H9 (cell line): ENCODE data around the gene PITPNM3. TPM values are rescaled to one million over a fixed set of nuclear protein-coding genes. Genes with fewer than 3 reads are reported as not detected.

Source experiments
- DNase-seq: peaks from one replicate; pipeline ENCODE4 v3.0.0-alpha.2; 2017
- H2AFZ ChIP-seq: one replicate; pipeline ENCODE4 v1.6.1; 2013; ENCODE audit warnings: mild to moderate bottlenecking, low read length, control low read depth, moderate library complexity
- H2AK5ac ChIP-seq: 2 replicates; pipeline ENCODE4 v1.6.1; 2013; ENCODE audit warnings: low read length, control low read depth, mixed read lengths; ENCODE audit not compliant: insufficient read length
- H2BK120ac ChIP-seq: one replicate; pipeline ENCODE4 v1.6.1; 2013; ENCODE audit warnings: low read depth, mild to moderate bottlenecking, low read length, control low read depth, inconsistent platforms; ENCODE audit not compliant: poor library complexity, severe bottlenecking
- H2BK12ac ChIP-seq: 2 replicates; pipeline ENCODE4 v1.6.1; 2013; ENCODE audit warnings: low read length, control low read depth, mixed read lengths, low read depth; ENCODE audit not compliant: insufficient read length
- H2BK15ac ChIP-seq: 2 replicates; pipeline ENCODE4 v1.6.1; 2013; ENCODE audit warnings: low read depth, low read length, control low read depth
- H2BK20ac ChIP-seq: one replicate; pipeline ENCODE4 v1.6.1; 2013; ENCODE audit warnings: low read depth, mild to moderate bottlenecking, low read length, control low read depth, inconsistent platforms; ENCODE audit not compliant: poor library complexity, severe bottlenecking
- H2BK5ac ChIP-seq: 2 replicates; pipeline ENCODE4 v1.6.1; 2013; ENCODE audit warnings: low read length, control low read depth, mixed read lengths; ENCODE audit not compliant: insufficient read length
- H3K14ac ChIP-seq: 2 replicates; pipeline ENCODE4 v1.6.1; 2013; ENCODE audit warnings: low read length, control low read depth; ENCODE audit not compliant: insufficient read depth
- H3K18ac ChIP-seq: 2 replicates; pipeline ENCODE4 v1.6.1; 2013; ENCODE audit warnings: low read depth, mild to moderate bottlenecking, mixed read lengths, low read length, control low read depth; ENCODE audit not compliant: insufficient read length
- H3K23ac ChIP-seq: 2 replicates; pipeline ENCODE4 v1.6.1; 2013; ENCODE audit warnings: low read length, control low read depth, mixed read lengths, low read depth; ENCODE audit not compliant: insufficient read length
- H3K23me2 ChIP-seq: 2 replicates; pipeline ENCODE4 v1.6.1; 2013; ENCODE audit warnings: low read depth, mild to moderate bottlenecking, mixed read lengths, low read length, control low read depth; ENCODE audit not compliant: insufficient read length, poor library complexity, severe bottlenecking
- H3K27ac ChIP-seq: 2 replicates; pipeline ENCODE4 v1.5.1; 2013; ENCODE audit warnings: low read length, control low read depth, mixed read lengths, low read depth; ENCODE audit not compliant: insufficient read length
- H3K27me3 ChIP-seq: 2 replicates; pipeline ENCODE4 v1.6.1; 2013; ENCODE audit warnings: low read length, control low read depth, inconsistent platforms; ENCODE audit not compliant: insufficient read depth
- H3K4ac ChIP-seq: 2 replicates; pipeline ENCODE4 v1.6.1; 2013; ENCODE audit warnings: low read depth, mild to moderate bottlenecking, control low read depth, inconsistent platforms, low read length, moderate library complexity
- H3K4me1 ChIP-seq: 2 replicates; pipeline ENCODE4 v1.6.1; 2013; ENCODE audit warnings: low read length, control low read depth, inconsistent platforms; ENCODE audit not compliant: insufficient read depth
- H3K4me2 ChIP-seq: 2 replicates; pipeline ENCODE4 v1.6.1; 2013; ENCODE audit warnings: low read length, control low read depth, mixed read lengths; ENCODE audit not compliant: insufficient read length, insufficient read depth
- H3K56ac ChIP-seq: 2 replicates; pipeline ENCODE4 v1.6.1; 2013; ENCODE audit warnings: low read depth, mild to moderate bottlenecking, mixed read lengths, low read length, control low read depth; ENCODE audit not compliant: insufficient read length
- H3K79me1 ChIP-seq: 2 replicates; pipeline ENCODE4 v1.6.1; 2013; ENCODE audit warnings: low read depth, mild to moderate bottlenecking, moderate library complexity, low read length, control low read depth, inconsistent platforms; ENCODE audit not compliant: insufficient read depth, poor library complexity, severe bottlenecking
- H3K79me2 ChIP-seq: 2 replicates; pipeline ENCODE4 v1.6.1; 2013; ENCODE audit warnings: low read length, control low read depth, inconsistent platforms; ENCODE audit not compliant: insufficient read depth
- H3K9ac ChIP-seq: 2 replicates; pipeline ENCODE4 v1.6.1; 2013; ENCODE audit warnings: low read length, control low read depth, mixed read lengths; ENCODE audit not compliant: insufficient read length; ENCODE audit errors: extremely low read depth
- H3K9me3 ChIP-seq: one replicate; pipeline ENCODE4 v1.6.1; 2013; ENCODE audit warnings: low read depth, low read length, inconsistent platforms; ENCODE audit not compliant: control insufficient read depth
- H3T11ph ChIP-seq: one replicate; pipeline ENCODE4 v1.6.1; 2013; ENCODE audit warnings: mild to moderate bottlenecking, low read length, control low read depth, inconsistent platforms
- H4K20me1 ChIP-seq: one replicate; pipeline ENCODE4 v1.6.1; 2013; ENCODE audit not compliant: control insufficient read depth, insufficient read length, insufficient read depth
- H4K5ac ChIP-seq: 2 replicates; pipeline ENCODE4 v1.6.1; 2013; ENCODE audit warnings: low read depth, mild to moderate bottlenecking, mixed read lengths, low read length, control low read depth; ENCODE audit not compliant: insufficient read length
- H4K8ac ChIP-seq: replicated peaks from 2 replicates; pipeline ENCODE4 v1.6.1; 2013; ENCODE audit warnings: low read length, control low read depth, mixed read lengths, low read depth; ENCODE audit not compliant: insufficient read length
- H4K91ac ChIP-seq: 2 replicates; pipeline ENCODE4 v1.6.1; 2013; ENCODE audit warnings: low read depth, mild to moderate bottlenecking, moderate library complexity, mixed read lengths, low read length, control low read depth; ENCODE audit not compliant: insufficient read length
- H3K27ac Mint-ChIP-seq, 3 experiments: 2 replicates in 2 of 3; 3 replicates in 1 of 3; pipeline ENCODE4 v1.8.0; 2020 to 2021; ENCODE audit warnings: mixed read lengths in 3 of 3, mild to moderate bottlenecking in 1 of 3, moderate library complexity in 1 of 3
- H3K27me3 Mint-ChIP-seq: 2 replicates; pipeline ENCODE4 v1.8.0; 2021; ENCODE audit warnings: low read depth, mild to moderate bottlenecking, moderate library complexity, mixed read lengths
- H3K36me3 Mint-ChIP-seq, 3 experiments: 2 replicates in 2 of 3; 3 replicates in 1 of 3; pipeline ENCODE4 v1.8.0; 2020 to 2021; ENCODE audit warnings: low read depth in 3 of 3, mixed read lengths in 3 of 3; ENCODE audit not compliant: insufficient read depth in 1 of 3
- H3K4me1 Mint-ChIP-seq, 2 experiments: 2 replicates each; pipeline ENCODE4 v1.8.0; 2020; ENCODE audit warnings: mixed read lengths in 2 of 2
- H3K4me3 Mint-ChIP-seq, 2 experiments: 2 replicates in 1 of 2; 3 replicates in 1 of 2; pipeline ENCODE4 v1.8.0; 2020 to 2021; ENCODE audit warnings: mild to moderate bottlenecking in 2 of 2, mixed read lengths in 2 of 2, moderate library complexity in 1 of 2
- H3K9me3 Mint-ChIP-seq, 2 experiments: 2 replicates in 1 of 2; 3 replicates in 1 of 2; pipeline ENCODE4 v1.8.0; 2020; ENCODE audit warnings: mild to moderate bottlenecking in 2 of 2, mixed read lengths in 2 of 2, moderate library complexity in 1 of 2
- WGBS: extraction: QIAGEN DNeasy Blood & Tissue Kit; methylation state at CpG from one replicate; pipeline ENCODE4 v1.1.7; 2013; ENCODE audit warnings: missing lambda C conversion rate, low lambda C conversion rate, mixed read lengths; ENCODE audit not compliant: insufficient read length; ENCODE audit errors: extremely low coverage; 5-methylcytosine and 5-hydroxymethylcytosine counted together
- total RNA-seq: library from RNA; stranded (reverse); gene quantifications from 2 replicates; pipeline ENCODE4 v1.2.1, GENCODE V29; 2021
- TF ChIP-seq, protein P1 (sequence below): fragments of 200-600 bp; sonication (generic); conservative IDR thresholded peaks from 3 replicates; pipeline ENCODE4 v1.8.0; 2021; ENCODE audit warnings: antibody characterized with exemption, mild to moderate bottlenecking

Gene PITPNM3
- total RNA-seq, 1 experiment from 2014 or later: 3.4 TPM

DNA sequence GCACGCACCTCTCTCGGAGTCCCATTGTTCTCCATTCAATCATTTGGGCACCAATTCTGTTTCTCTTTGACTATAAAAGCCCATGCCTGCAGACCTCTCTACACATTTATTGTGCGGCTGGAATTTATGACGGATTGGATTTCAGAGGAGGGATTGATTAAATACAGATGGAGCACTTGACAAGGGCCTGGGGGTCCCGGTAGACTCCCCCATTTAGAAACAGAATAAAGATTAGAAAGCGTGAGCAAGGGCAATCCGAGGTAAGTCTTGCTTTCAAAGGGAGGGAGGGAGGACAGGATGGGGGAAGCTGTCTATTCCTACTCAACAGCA lies 15.1 kb upstream of the PITPNM3 start:
- H2BK120ac ChIP-seq: no peak overlapping the region
- peaks cover 6% of the 10 kb centered on the region; the same call in 1 of the 2 replicates for H3K4me1 ChIP-seq
- H3T11ph ChIP-seq: no peak overlapping the region
- no peak overlapping the region for H4K91ac ChIP-seq
- Mint-ChIP-seq H3K27me3 (no peaks in the 10 kb centered on the region), H3K9me3 (no peaks in the 10 kb centered on the region), H3K27ac (peak overlapping the region in 1 of 3 experiments; percentile 16; a peak in 2 of 7 replicates), H3K4me3 (no peak overlapping the region), H3K4me1 (peaks cover 30 to 40% of the 10 kb centered on the region in 2 experiments), H3K36me3 (peaks cover 0 to 6% (median 0%) of the 10 kb centered on the region in 3 experiments; a peak in 4 of 7 replicates)
- no peaks in the 10 kb centered on the region for H3K9me3 ChIP-seq
- no peaks in the 10 kb centered on the region for H4K20me1 ChIP-seq
- no peak overlapping the region for H3K23ac ChIP-seq
- TF ChIP-seq, protein P1, sequence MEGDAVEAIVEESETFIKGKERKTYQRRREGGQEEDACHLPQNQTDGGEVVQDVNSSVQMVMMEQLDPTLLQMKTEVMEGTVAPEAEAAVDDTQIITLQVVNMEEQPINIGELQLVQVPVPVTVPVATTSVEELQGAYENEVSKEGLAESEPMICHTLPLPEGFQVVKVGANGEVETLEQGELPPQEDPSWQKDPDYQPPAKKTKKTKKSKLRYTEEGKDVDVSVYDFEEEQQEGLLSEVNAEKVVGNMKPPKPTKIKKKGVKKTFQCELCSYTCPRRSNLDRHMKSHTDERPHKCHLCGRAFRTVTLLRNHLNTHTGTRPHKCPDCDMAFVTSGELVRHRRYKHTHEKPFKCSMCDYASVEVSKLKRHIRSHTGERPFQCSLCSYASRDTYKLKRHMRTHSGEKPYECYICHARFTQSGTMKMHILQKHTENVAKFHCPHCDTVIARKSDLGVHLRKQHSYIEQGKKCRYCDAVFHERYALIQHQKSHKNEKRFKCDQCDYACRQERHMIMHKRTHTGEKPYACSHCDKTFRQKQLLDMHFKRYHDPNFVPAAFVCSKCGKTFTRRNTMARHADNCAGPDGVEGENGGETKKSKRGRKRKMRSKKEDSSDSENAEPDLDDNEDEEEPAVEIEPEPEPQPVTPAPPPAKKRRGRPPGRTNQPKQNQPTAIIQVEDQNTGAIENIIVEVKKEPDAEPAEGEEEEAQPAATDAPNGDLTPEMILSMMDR: no peak
- no peak overlapping the region for H3K27ac ChIP-seq
- no peak overlapping the region for H4K8ac ChIP-seq
- no peaks in the 10 kb centered on the region for H3K27me3 ChIP-seq
- no peak overlapping the region for H3K4ac ChIP-seq
- no peak overlapping the region for H3K14ac ChIP-seq
- H2BK15ac ChIP-seq: no peak overlapping the region
- no peak overlapping the region for H2BK5ac ChIP-seq
- no peak overlapping the region for H2BK20ac ChIP-seq
- no peak overlapping the region for H2AFZ ChIP-seq
- no peak overlapping the region for H3K4me2 ChIP-seq
- no peaks in the 10 kb centered on the region for H3K79me2 ChIP-seq
- DNase-seq: no peak
- H4K5ac ChIP-seq: no peak overlapping the region
- H3K79me1 ChIP-seq: no peaks in the 10 kb centered on the region
- H3K23me2 ChIP-seq: peaks cover 4% of the 10 kb centered on the region
- no CpG with 5 or more reads among the region's 7 CpGs for WGBS
- no peak overlapping the region for H3K9ac ChIP-seq
- H3K18ac ChIP-seq: no peak overlapping the region
- H2BK12ac ChIP-seq: no peak overlapping the region
- H3K56ac ChIP-seq: no peak overlapping the region
- H2AK5ac ChIP-seq: no peak overlapping the region
